ENCODE results near the gene ZFAND2B.

DNA sequence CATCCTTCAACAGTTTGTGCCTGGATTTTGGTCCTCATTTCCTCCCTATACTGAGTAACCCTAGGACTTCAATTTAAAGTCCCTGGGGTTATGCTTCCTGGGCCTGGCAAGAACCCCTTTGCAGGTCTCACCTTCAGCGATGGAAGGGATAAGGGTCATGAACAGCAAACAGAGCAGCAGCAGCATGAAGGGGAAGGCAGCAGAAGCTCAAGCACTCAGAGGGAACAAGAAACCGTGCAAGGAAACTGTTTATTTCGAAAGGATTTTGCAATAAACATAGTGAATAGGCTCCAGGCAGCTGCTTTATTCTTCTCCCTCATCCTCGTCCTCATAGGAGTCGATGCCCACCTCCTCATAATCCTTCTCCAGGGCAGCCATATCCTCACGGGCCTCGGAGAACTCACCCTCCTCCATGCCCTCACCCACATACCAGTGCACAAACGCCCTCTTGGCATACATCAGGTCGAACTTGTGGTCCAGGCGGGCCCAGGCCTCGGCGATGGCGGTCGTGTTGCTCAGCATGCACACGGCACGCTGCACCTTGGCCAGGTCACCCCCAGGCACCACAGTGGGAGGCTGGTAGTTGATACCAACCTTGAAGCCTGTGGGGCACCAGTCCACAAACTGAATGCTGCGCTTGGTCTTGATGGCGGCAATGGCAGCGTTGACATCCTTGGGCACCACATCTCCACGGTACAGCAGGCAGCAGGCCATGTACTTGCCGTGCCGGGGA is 43.6 kb downstream of the ZFAND2B start:
- no peak for TF ChIP-seq POLR2AphosphoS5 (IDR thresholded peaks at IDR 0.05)
- TF ChIP-seq, protein P1, sequence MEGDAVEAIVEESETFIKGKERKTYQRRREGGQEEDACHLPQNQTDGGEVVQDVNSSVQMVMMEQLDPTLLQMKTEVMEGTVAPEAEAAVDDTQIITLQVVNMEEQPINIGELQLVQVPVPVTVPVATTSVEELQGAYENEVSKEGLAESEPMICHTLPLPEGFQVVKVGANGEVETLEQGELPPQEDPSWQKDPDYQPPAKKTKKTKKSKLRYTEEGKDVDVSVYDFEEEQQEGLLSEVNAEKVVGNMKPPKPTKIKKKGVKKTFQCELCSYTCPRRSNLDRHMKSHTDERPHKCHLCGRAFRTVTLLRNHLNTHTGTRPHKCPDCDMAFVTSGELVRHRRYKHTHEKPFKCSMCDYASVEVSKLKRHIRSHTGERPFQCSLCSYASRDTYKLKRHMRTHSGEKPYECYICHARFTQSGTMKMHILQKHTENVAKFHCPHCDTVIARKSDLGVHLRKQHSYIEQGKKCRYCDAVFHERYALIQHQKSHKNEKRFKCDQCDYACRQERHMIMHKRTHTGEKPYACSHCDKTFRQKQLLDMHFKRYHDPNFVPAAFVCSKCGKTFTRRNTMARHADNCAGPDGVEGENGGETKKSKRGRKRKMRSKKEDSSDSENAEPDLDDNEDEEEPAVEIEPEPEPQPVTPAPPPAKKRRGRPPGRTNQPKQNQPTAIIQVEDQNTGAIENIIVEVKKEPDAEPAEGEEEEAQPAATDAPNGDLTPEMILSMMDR (IDR thresholded peaks at IDR 0.05), result no peak
- no peak for TF ChIP-seq EP300 (IDR thresholded peaks at IDR 0.05)
- TF ChIP-seq POLR2A (IDR thresholded peaks at IDR 0.05), result no peak

All from gastroesophageal sphincter (tissue), 3 donors.